ENCODE results near the gene CALCR.

Gene CALCR

GRCh38 chr7:93378131-93378760 lies 196.3 kb downstream of the CALCR start:
- Histone ChIP-seq H3K4me3 (ENCODE audit: low read depth, low read length, poor library complexity, severe bottlenecking) (no peak overlapping the region), H3K27ac (ENCODE audit: low read depth, low read length, poor library complexity, severe bottlenecking) (no peak overlapping the region)

GRCh38 chr7:93375603-93376002 lies 198.9 kb downstream of the CALCR start:
- TF ChIP-seq EZH2 (IDR thresholded peaks at IDR 0.05; ENCODE audit: borderline replicate concordance, low read length) (no peak), CTCF (IDR thresholded peaks at IDR 0.05; ENCODE audit: low read length) (no peak)
- H3K27me3 ChIP-seq (ENCODE audit: insufficient read depth, low read length) = no peaks in the 10 kb centered on the region
- no peaks in the 10 kb centered on the region for H3K79me2 ChIP-seq (ENCODE audit: insufficient read depth, low read length)
- H2AFZ ChIP-seq (ENCODE audit: low read length) = no peak overlapping the region
- no peak overlapping the region for H3K9ac ChIP-seq (ENCODE audit: low read length)
- no peaks in the 10 kb centered on the region for H3K36me3 ChIP-seq (ENCODE audit: insufficient read depth, low read length)
- H3K27ac ChIP-seq (ENCODE audit: low read depth, low read length, poor library complexity, severe bottlenecking) = no peak overlapping the region
- H3K9me2 ChIP-seq (ENCODE audit: low read depth, low read length) = no peaks in the 10 kb centered on the region
- no peak overlapping the region for H3K4me2 ChIP-seq (ENCODE audit: low read length)
- no peaks in the 10 kb centered on the region for H3K9me3 ChIP-seq (ENCODE audit: low read length)
- no peaks in the 10 kb centered on the region for H4K20me1 ChIP-seq (ENCODE audit: insufficient read depth, low read length)
- no peaks in the 10 kb centered on the region for H3F3A ChIP-seq (ENCODE audit: insufficient read depth, low read length)
- H3K4me3 ChIP-seq (ENCODE audit: low read depth, low read length, poor library complexity, severe bottlenecking) = no peak overlapping the region
- H3K4me1 ChIP-seq (ENCODE audit: insufficient read depth, low read length, severe bottlenecking) = peaks cover 8% of the 10 kb centered on the region

More at GRCh38 chr7:93378131-93378760, 196.3 kb downstream of the CALCR start:
- Histone ChIP-seq H3K4me1 (ENCODE audit: insufficient read depth, low read length, severe bottlenecking) (peaks cover 8% of the 10 kb centered on the region), H3K9ac (ENCODE audit: low read length) (no peak overlapping the region), H4K20me1 (ENCODE audit: insufficient read depth, low read length) (no peaks in the 10 kb centered on the region), H3K9me3 (ENCODE audit: low read length) (no peaks in the 10 kb centered on the region), H3F3A (ENCODE audit: insufficient read depth, low read length) (no peaks in the 10 kb centered on the region), H3K27me3 (ENCODE audit: insufficient read depth, low read length) (no peaks in the 10 kb centered on the region), H3K9me2 (ENCODE audit: low read depth, low read length) (no peaks in the 10 kb centered on the region), H2AFZ (ENCODE audit: low read length) (no peak overlapping the region), H3K4me2 (ENCODE audit: low read length) (peak overlapping the region; percentile 26; the same call in 1 of the 2 replicates), H3K79me2 (ENCODE audit: insufficient read depth, low read length) (no peaks in the 10 kb centered on the region), H3K36me3 (ENCODE audit: insufficient read depth, low read length) (no peaks in the 10 kb centered on the region)
- TF ChIP-seq CTCF (IDR thresholded peaks at IDR 0.05; ENCODE audit: low read length) = no peak
- no peak for TF ChIP-seq EZH2 (IDR thresholded peaks at IDR 0.05; ENCODE audit: borderline replicate concordance, low read length)

All from OCI-LY1 (cell line).